Mesenchymal stem cell (in vitro differentiated cells and primary cell): ENCODE results near the gene PRKCA.

Source experiments
- DNase-seq: peaks from one replicate; pipeline ENCODE4 v3.0.0-alpha.2; 2013
- H2AFZ ChIP-seq: one replicate; pipeline ENCODE4 v1.6.1; 2013; ENCODE audit warnings: low read depth, mild to moderate bottlenecking, control low read depth, inconsistent platforms, low read length, moderate library complexity
- H2AK5ac ChIP-seq: 2 replicates; pipeline ENCODE4 v1.6.1; 2013; ENCODE audit warnings: low read length, moderate library complexity, mild to moderate bottlenecking, inconsistent platforms; ENCODE audit not compliant: severe bottlenecking
- H2BK120ac ChIP-seq: one replicate; pipeline ENCODE4 v1.6.1; 2013; ENCODE audit warnings: low read depth, mild to moderate bottlenecking, inconsistent platforms, low read length, moderate library complexity
- H2BK12ac ChIP-seq, 2 experiments: one replicate each; pipeline ENCODE4 v1.6.1; 2013; ENCODE audit warnings: inconsistent platforms in 2 of 2, low read length in 2 of 2, mild to moderate bottlenecking in 2 of 2, moderate library complexity in 2 of 2, control low read depth in 1 of 2
- H2BK15ac ChIP-seq: one replicate; pipeline ENCODE4 v1.6.1; 2013; ENCODE audit warnings: mild to moderate bottlenecking, low read depth, inconsistent platforms; ENCODE audit not compliant: poor library complexity, severe bottlenecking
- H2BK5ac ChIP-seq: 2 replicates; pipeline ENCODE4 v1.6.1; 2013; ENCODE audit warnings: low read depth, mild to moderate bottlenecking, low read length, control low read depth, inconsistent platforms; ENCODE audit not compliant: poor library complexity, severe bottlenecking
- H3K14ac ChIP-seq, 2 experiments: one replicate each; pipeline ENCODE4 v1.6.1; 2013; ENCODE audit warnings: inconsistent platforms in 2 of 2, low read length in 2 of 2, control low read depth in 1 of 2, mild to moderate bottlenecking in 1 of 2, moderate library complexity in 1 of 2
- H3K18ac ChIP-seq, 2 experiments: one replicate each; pipeline ENCODE4 v1.6.1; 2013; ENCODE audit warnings: inconsistent platforms in 2 of 2, low read length in 2 of 2, control low read depth in 1 of 2, low read depth in 1 of 2, mild to moderate bottlenecking in 1 of 2
- H3K23ac ChIP-seq, 2 experiments: one replicate each; pipeline ENCODE4 v1.6.1; 2013; ENCODE audit warnings: inconsistent platforms in 2 of 2, low read length in 2 of 2, mild to moderate bottlenecking in 2 of 2, moderate library complexity in 2 of 2, control low read depth in 1 of 2
- H3K27ac ChIP-seq: 2 replicates; pipeline ENCODE4 v1.5.1; 2013; ENCODE audit warnings: mild to moderate bottlenecking, moderate library complexity, low read length, control low read depth, inconsistent platforms; ENCODE audit not compliant: poor library complexity, severe bottlenecking
- H3K27me3 ChIP-seq, 2 experiments: 2 replicates each; pipeline versions ENCODE4 v1.6.1 to v1.7.0; 2013; ENCODE audit warnings: low read length in 2 of 2, mild to moderate bottlenecking in 2 of 2, moderate library complexity in 2 of 2, control low read depth in 1 of 2, inconsistent platforms in 1 of 2; ENCODE audit not compliant: control insufficient read depth in 1 of 2, insufficient read depth in 1 of 2
- H3K36me3 ChIP-seq, 2 experiments: 2 replicates each; pipeline versions ENCODE4 v1.6.1 to v1.7.0; 2013; ENCODE audit warnings: low read length in 2 of 2, control low read depth in 1 of 2, inconsistent platforms in 1 of 2, low read depth in 1 of 2, mild to moderate bottlenecking in 1 of 2; ENCODE audit not compliant: insufficient read depth in 2 of 2, control insufficient read depth in 1 of 2
- H3K4ac ChIP-seq, 2 experiments: one replicate each; pipeline ENCODE4 v1.6.1; 2013; ENCODE audit warnings: inconsistent platforms in 2 of 2, low read length in 2 of 2, mild to moderate bottlenecking in 2 of 2, moderate library complexity in 2 of 2, control low read depth in 1 of 2, low read depth in 1 of 2
- H3K4me1 ChIP-seq: 2 replicates; pipeline ENCODE4 v1.6.1; 2013; ENCODE audit warnings: low read depth, low read length, control low read depth; ENCODE audit not compliant: control insufficient read depth, insufficient read depth
- H3K4me2 ChIP-seq: 2 replicates; pipeline ENCODE4 v1.6.1; 2013; ENCODE audit warnings: low read length, mild to moderate bottlenecking, inconsistent platforms; ENCODE audit not compliant: poor library complexity, severe bottlenecking
- H3K4me3 ChIP-seq, 2 experiments: 2 replicates each; pipeline versions ENCODE4 v1.5.1 to v1.7.0; 2013; ENCODE audit warnings: low read length in 2 of 2, mild to moderate bottlenecking in 2 of 2, control low read depth in 1 of 2, low read depth in 1 of 2; ENCODE audit not compliant: insufficient read depth in 1 of 2
- H3K79me1 ChIP-seq: replicated peaks from 2 replicates; pipeline ENCODE4 v1.6.1; 2013; ENCODE audit warnings: mild to moderate bottlenecking, control low read depth, low read length, inconsistent platforms; ENCODE audit not compliant: poor library complexity, severe bottlenecking
- H3K9ac ChIP-seq: 2 replicates; pipeline ENCODE4 v1.7.0; 2013; ENCODE audit warnings: mild to moderate bottlenecking, low read length, moderate library complexity
- H3K9me3 ChIP-seq: 2 replicates; pipeline ENCODE4 v1.7.0; 2013; ENCODE audit warnings: mild to moderate bottlenecking, low read length; ENCODE audit not compliant: control insufficient read depth
- H4K8ac ChIP-seq: one replicate; pipeline ENCODE4 v1.6.1; 2013; ENCODE audit warnings: inconsistent platforms, mild to moderate bottlenecking, low read length, moderate library complexity
- H4K91ac ChIP-seq: one replicate; pipeline ENCODE4 v1.6.1; 2013; ENCODE audit warnings: mild to moderate bottlenecking, low read length, inconsistent platforms
- WGBS: methylation state at CpG from one replicate; pipeline ENCODE4 v1.1.7; 2013; ENCODE audit warnings: mixed read lengths; 5-methylcytosine and 5-hydroxymethylcytosine counted together

Gene PRKCA

GRCh38 chr17:66381701-66382362, 79.4 kb downstream of the PRKCA start:
- H4K8ac ChIP-seq, result no peak overlapping the region
- H3K4me1 ChIP-seq, result peaks cover 1% of the 10 kb centered on the region
- no peak overlapping the region for H2BK15ac ChIP-seq
- peaks cover 19% of the 10 kb centered on the region for H3K79me1 ChIP-seq
- no peak overlapping the region for H3K27ac ChIP-seq
- no peak overlapping the region for H3K4ac ChIP-seq
- no peak overlapping the region for H3K4me2 ChIP-seq
- DNase-seq, result no peak
- H2AK5ac ChIP-seq, result no peak overlapping the region
- H2BK120ac ChIP-seq, result no peak overlapping the region
- H3K23ac ChIP-seq, result no peak overlapping the region
- H3K27me3 ChIP-seq, result no peaks in the 10 kb centered on the region
- no peak overlapping the region for H2AFZ ChIP-seq
- no peaks in the 10 kb centered on the region for H3K36me3 ChIP-seq
- H3K18ac ChIP-seq, result no peak overlapping the region
- H2BK5ac ChIP-seq, result no peak overlapping the region
- H3K9ac ChIP-seq, result no peak overlapping the region
- H4K91ac ChIP-seq, result no peak overlapping the region
- H3K4me3 ChIP-seq, result no peak overlapping the region
- WGBS, result 96% methylated on average over 3 of the region's 4 CpGs
- H2BK12ac ChIP-seq, result no peak overlapping the region
- no peak overlapping the region for H3K14ac ChIP-seq
- no peaks in the 10 kb centered on the region for H3K9me3 ChIP-seq

- Histone ChIP-seq H3K18ac (no peak overlapping the region), H3K4ac (no peak overlapping the region), H2BK12ac (no peak overlapping the region), H2AK5ac (no peak overlapping the region), H3K9me3 (no peaks in the 10 kb centered on the region), H2BK5ac (no peak overlapping the region), H3K27me3 (no peaks in the 10 kb centered on the region), H3K4me2 (no peak overlapping the region), H3K23ac (no peak overlapping the region), H3K9ac (peak overlapping the region; percentile 81), H3K79me1 (peaks cover 25% of the 10 kb centered on the region), H3K4me3 (no peak overlapping the region), H2AFZ (no peak overlapping the region), H4K91ac (no peak overlapping the region), H3K14ac (no peak overlapping the region), H2BK15ac (no peak overlapping the region), H2BK120ac (no peak overlapping the region), H3K4me1 (peaks cover 8% of the 10 kb centered on the region), H4K8ac (no peak overlapping the region), H3K36me3 (peaks cover under 1% of the 10 kb centered on the region in 2 experiments), H3K27ac (no peak overlapping the region)
- DNase-seq, result peak; percentile 25
- 73% methylated on average over 3 of the region's 4 CpGs for WGBS
Measured at GRCh38 chr17:66383333-66383732, 80.9 kb downstream of the PRKCA start.

GRCh38 chr17:66386498-66387351, 84.3 kb downstream of the PRKCA start:
- no peak for DNase-seq
- 50% methylated on average over 2 of the region's 2 CpGs for WGBS
- Histone ChIP-seq H2AK5ac (no peak overlapping the region), H2BK12ac (no peak overlapping the region), H3K23ac (no peak overlapping the region), H3K36me3 (peaks cover 14 to 22% of the 10 kb centered on the region in 2 experiments), H3K9ac (no peak overlapping the region), H2BK15ac (no peak overlapping the region), H3K14ac (no peak overlapping the region), H2BK5ac (no peak overlapping the region), H4K91ac (no peak overlapping the region), H3K4ac (no peak overlapping the region), H3K4me3 (no peak overlapping the region), H2AFZ (no peak overlapping the region), H3K4me1 (peaks cover 7% of the 10 kb centered on the region), H2BK120ac (no peak overlapping the region), H4K8ac (no peak overlapping the region), H3K79me1 (peaks cover 32% of the 10 kb centered on the region), H3K27me3 (no peaks in the 10 kb centered on the region), H3K18ac (no peak overlapping the region), H3K9me3 (no peaks in the 10 kb centered on the region), H3K4me2 (no peak overlapping the region), H3K27ac (no peak overlapping the region)

GRCh38 chr17:66387392-66387981, 85.1 kb downstream of the PRKCA start:
- Histone ChIP-seq H2BK15ac (no peak overlapping the region), H3K14ac (no peak overlapping the region), H3K27ac (no peak overlapping the region), H3K9me3 (no peaks in the 10 kb centered on the region), H3K18ac (no peak overlapping the region), H3K4ac (no peak overlapping the region), H3K36me3 (peaks cover 14 to 22% of the 10 kb centered on the region in 2 experiments), H3K27me3 (no peaks in the 10 kb centered on the region), H2AK5ac (no peak overlapping the region), H3K79me1 (peaks cover 33% of the 10 kb centered on the region), H3K9ac (no peak overlapping the region), H4K8ac (no peak overlapping the region), H4K91ac (no peak overlapping the region), H3K4me1 (peaks cover 7% of the 10 kb centered on the region), H3K4me2 (no peak overlapping the region), H2BK5ac (no peak overlapping the region), H2AFZ (no peak overlapping the region), H3K23ac (no peak overlapping the region), H2BK12ac (no peak overlapping the region), H3K4me3 (no peak overlapping the region), H2BK120ac (no peak overlapping the region)
- no peak for DNase-seq
- 83% methylated on average over 7 of the region's 7 CpGs for WGBS
